ENCODE measurements around the gene KRTAP16-1. TPM values are rescaled to one million over a fixed set of nuclear protein-coding genes. Genes with fewer than 3 reads are reported as not detected.
"Not testable (repeated sequence)": the region's sequence is repeated elsewhere in the genome, so short reads cannot be mapped to it uniquely, and the experiment has no call there.

Gene KRTAP16-1, protein sequence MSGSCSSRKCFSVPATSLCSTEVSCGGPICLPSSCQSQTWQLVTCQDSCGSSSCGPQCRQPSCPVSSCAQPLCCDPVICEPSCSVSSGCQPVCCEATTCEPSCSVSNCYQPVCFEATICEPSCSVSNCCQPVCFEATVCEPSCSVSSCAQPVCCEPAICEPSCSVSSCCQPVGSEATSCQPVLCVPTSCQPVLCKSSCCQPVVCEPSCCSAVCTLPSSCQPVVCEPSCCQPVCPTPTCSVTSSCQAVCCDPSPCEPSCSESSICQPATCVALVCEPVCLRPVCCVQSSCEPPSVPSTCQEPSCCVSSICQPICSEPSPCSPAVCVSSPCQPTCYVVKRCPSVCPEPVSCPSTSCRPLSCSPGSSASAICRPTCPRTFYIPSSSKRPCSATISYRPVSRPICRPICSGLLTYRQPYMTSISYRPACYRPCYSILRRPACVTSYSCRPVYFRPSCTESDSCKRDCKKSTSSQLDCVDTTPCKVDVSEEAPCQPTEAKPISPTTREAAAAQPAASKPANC
- total RNA-seq, result 0.05 TPM in 1 of 2 replicates, not detected in the other

DNA sequence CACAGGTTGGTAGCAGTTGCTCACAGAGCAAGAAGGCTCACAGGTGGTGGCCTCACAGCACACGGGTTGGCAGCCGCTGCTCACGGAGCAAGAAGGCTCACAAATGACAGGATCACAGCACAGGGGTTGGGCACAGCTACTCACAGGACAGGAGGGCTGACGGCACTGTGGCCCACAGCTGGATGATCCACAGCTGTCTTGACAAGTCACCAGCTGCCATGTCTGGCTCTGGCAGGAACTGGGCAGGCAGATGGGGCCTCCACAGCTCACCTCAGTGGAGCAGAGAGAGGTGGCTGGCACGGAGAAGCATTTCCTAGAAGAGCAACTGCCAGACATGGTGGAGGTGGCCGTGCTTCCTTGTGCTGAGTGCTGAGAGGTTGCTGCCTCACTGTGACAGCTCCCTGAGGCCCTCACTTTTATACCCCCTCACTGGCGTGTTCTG, at the start of gene KRTAP16-1:
Gene KRTAP16-1 (minus strand): TSS at position 392 of the 442 bp plus-strand sequence. CDS start 56 bp downstream, at position 336.
- DNase-seq, result no peak

- DNase-seq, result no peak
Measured at GRCh38 chr17:41354536-41354935, 45.4 kb upstream of the KRTAP16-1 start.

DNA sequence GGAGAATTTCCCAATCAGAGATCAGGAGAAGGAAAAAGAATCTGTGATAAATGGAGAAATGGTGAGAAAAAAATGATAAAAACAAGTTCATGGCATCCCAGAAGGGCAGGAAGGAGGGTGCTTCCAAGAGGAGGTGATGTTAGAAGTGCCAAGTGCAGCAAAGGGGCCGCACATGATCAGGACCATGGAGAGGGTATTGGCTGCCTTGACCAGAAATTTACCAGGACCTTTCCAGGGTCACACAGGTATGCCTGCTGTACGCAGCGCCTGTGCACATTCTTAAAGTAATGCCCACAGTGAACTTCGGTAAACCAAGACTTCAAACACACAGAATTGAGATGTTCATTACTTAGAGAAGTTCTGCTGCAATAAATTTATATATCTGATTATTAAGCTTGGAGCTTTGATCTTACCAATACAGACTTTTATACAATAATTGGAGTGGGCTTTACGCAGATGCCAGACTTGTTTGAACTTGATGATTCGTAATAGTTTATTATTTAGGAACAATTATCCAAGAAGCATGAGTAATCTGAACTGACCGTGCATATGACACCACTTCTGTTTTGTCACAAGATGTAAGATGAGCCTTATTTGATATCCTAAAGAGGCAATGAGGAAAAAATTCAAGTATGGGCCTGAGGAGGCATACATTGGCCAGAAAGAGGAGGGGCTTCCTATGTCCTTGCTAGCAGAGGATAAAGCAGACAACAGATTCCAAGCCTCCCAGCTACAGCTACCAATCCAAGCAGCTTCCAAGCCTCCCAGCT, 43.7 kb upstream of the KRTAP16-1 start:
- DNase-seq, result peak; percentile 5

DNA sequence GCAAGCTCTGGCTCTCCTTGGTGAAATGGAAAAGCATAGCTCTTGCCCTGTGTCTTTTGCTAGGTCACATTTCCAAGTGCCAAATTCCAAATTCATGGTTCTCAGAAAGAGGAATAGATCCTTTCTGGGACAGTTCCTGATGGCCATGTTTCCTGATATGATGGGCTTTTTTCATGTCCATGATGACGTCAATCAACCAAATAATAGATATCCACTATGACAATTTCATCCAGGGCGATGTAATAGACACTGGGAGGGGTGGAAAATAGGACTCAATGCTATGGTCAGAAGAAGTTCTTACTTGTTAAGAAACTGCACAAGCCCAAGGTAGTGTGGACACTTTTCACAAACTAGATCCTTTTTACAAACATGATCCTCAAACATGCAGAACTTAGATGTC, 42.1 kb upstream of the KRTAP16-1 start:
- no peak for DNase-seq

GRCh38 chr17:41350381-41350878, 41.3 kb upstream of the KRTAP16-1 start, which contains the start of gene KRT33A:
Gene KRT33A (minus strand): TSS chr17:41350828. CDS start chr17:41350767, 61 bp downstream.
- DNase-seq, result not testable (repeated sequence)

GRCh38 chr17:41347869-41348760, 39.0 kb upstream of the KRTAP16-1 start:
- no peak for DNase-seq

DNA sequence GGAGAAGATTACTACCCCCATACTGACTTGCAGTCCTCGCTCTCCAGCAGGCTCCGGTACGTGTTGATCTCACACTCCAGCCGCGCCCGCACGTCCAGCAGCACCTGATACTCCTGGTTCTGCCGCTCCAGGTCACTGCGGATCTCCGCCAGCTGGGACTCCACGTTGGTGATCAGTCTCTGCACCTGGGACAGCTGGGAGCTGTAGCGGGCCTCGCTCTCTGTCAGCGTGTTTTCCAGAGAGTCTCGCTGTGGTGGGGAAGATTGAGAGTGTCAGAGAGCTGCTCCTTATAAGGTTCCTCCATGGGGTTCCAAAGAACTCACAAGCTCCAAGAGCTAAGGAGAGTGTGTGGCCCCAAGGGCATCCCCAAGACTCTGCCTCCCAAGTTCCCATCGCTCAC, 37.3 kb upstream of the KRTAP16-1 start:
- DNase-seq, result not testable (repeated sequence)

DNA sequence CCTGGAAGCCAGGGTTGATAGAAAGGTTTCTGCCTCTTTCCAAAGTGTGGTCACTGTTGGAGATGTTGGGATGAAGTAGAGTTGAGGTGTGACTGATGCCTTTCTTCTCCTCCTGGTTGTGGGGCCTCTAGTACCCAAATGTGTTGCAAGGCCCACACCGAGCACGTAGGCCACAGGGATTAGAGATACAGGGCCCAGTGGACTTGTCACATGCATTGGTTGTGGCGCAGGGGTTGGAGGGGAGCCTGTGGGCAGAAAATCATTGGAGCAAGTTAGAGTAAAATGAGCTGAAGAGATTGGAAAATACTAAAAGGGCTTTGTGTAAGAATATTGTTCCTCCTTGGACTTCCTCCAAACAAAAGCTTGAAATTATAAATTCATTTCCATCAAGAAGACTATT, 36.9 kb upstream of the KRTAP16-1 start:
- no peak for DNase-seq

DNA sequence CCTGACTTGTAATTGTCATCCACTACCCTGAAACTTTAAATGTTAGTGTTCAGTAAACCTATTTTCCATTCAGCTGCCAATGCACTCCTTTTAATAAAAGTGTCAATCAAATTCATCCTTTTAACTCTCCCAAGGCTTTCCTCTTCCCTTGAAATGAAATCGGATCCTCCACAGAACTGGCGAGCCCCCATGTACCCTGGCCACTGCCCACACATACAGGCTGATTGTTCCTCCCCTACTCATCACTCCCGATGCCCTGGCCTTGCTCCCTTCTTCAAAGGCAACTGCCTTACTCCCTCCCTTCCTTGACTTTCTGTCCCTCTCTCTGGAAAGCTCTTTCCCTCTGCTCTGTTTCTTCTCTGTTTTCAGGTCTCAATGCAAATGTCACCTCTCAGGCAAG, 33.9 kb upstream of the KRTAP16-1 start:
- no peak for DNase-seq

DNA sequence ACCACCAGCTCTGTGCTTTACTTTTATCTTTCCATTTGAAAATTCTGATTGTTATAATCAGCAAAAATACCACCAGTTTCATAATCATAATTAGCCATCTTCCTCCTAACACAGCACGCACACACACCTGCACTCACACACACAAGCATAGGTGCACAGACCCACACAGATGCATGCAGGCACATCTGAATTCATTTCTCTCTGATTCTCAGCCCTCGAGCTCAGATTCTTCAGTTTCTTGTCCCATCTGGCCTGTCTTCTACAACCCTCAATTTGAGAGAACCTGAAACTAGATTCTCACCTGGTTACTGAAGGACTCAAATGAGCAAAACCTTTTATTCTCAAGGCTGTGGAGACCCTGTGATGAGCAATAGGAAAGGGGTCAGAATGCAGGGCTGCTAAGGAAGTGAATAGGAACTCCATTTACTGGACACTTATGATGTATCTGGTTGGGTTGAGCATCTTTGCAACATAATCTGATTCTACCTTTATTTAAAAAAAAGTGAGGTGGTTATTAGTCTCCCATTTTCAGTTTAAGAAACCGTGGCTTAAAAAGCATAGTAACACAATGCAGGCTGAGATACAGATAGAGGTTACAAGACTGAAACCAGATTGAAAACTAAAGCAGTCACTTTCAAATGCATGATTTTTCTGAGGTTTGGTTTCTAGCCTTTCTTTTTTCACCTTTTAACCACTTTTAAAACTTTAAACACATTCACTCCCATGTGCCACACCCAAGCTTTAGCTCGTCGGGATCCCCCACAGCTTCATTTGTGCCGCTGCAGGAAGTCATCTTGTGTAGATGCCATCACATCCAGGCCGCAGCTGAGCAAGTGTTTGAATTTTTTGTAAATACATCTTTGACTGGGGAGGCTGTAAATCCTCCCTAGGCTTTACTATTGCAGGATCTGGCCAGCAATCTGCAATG, 32.1 kb upstream of the KRTAP16-1 start:
- no peak for DNase-seq

- DNase-seq, result no peak
Measured at GRCh38 chr17:41340494-41340893, 31.4 kb upstream of the KRTAP16-1 start.

DNA sequence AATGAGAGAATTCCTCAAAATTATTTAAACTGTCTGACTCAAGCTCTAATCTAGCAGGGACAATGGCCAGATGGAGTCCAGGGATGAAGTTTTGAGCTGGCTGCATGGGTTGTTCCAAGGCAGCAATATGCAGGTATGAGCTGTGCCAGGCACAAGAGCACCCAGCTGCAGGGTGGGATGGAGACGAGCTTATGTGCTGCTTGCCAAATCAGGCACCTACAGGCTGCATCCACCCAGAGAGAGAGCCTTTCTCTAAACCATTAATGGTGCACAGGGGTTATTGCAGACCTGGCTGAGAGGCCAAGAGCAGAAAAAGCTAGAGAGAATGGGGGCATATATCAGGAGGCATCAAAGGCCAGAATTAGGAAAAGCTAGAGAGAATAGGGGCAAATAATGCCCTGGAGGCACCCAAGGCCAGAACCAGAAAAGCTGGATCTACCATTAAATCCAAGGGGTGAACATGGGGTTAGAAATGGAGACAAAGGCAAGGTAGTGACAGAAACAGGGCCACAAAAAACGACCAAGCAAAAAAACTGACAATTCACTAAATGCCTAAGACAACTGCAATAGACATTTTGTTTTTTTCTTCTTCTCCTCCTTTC, 30.6 kb upstream of the KRTAP16-1 start:
- DNase-seq, result no peak

- no peak for DNase-seq
Measured at GRCh38 chr17:41338961-41339485, 29.9 kb upstream of the KRTAP16-1 start.

- DNase-seq, result no peak
Measured at GRCh38 chr17:41335747-41336146, 26.6 kb upstream of the KRTAP16-1 start.

DNA sequence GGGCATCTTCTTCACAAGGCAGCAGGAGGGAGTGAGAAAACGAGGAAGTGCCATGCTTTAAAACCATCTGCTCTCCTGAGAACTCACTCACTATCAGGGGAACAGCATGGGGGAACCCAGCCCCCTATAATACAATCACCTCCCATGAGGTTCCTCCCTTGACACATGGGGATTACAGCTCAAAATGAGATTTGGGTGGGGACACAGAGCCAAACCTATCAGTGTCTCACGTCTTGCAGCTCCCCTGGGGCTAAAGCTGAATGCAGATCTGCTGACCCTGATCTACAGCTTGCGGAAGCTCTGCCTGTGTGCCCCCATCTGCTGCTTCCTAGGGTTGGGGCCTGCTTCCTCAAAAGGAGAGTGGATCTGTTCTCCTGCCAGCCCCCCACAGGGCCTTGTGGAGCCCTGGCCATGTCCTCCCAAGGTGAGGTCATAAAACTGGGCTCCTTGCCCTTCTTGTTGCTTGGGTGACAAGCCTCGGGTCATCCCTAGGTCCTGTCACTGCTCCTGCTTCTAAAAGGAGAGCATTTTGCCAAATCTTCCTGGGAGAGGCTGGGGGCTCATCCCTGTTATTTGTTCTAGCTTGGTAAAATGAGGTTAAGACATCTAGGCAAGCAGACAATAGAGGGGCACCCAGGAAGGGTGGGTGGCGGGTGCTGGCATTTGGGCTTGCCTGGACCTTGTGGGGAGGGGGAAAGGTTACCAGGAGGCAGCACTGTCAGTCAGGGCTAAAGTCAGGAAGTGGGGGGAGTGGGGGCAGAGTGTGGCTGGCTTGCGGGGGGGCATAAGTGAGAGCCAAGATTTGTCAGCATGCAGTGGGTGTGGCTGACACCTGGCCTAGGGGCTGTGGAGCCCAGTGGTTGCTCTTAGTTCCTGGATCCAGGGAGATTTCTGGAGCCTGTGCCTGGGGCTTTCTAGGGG, 25.5 kb upstream of the KRTAP16-1 start:
- DNase-seq, result no peak

DNA sequence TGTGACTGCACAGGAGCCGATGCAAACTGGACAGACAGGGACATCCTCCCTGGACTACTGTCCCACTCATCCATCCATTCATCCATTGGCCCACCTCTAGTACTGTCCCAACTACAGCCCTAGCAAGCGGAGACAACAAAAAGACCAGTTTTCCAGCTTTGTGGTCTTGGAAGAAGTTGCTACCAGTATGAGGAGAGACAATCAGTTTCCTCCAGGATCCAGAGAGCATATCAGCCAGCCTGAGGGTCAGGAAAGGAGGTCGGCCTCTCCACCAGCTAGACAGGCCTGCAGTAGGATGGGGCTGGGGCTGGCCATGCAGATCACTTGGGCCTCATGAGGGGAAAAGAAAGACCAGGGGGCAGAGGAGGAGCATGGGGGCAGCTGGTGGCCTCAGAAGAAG, 24.7 kb upstream of the KRTAP16-1 start:
- DNase-seq, result no peak

- no peak for DNase-seq
Measured at GRCh38 chr17:41333098-41333497, 24.0 kb upstream of the KRTAP16-1 start.

DNA sequence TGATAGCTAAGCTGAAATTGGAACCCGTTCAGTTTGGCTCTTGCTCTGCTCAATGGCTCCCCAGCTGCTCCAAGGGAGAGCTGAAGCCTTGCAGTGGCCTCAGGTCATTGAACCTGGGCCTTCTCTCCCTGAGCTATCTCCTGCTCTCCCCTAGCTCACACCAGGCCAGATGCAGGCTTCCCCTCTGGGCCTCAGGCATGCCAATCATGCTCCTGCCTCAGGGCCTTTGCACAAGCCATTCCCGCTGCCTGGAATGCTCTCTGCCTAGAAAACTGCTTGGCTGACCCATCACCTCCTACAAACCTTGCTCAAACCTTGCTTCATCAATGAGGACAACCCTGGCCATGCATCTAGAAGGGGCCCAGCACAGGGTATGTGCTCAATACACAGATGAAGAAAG, 23.1 kb upstream of the KRTAP16-1 start:
- no peak for DNase-seq

DNA sequence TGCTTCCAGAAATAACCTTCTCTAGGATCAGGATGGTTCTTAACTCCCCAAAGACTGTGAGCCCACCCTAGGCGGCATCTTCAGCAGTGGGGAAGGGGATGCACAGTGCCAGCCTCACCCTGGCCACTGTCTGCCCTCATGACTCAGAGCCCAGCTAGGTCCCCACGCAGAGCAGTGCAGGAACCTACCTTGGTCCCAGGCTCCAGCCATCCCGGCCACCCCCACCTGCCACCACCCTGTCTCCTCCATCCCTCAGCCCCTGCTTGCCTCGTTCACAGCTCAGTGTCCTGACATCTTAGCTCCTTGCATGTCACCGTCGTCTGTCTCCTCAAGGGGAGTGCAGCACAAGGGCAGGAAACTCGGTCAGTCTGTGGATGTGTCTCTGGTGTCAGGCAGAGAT, 22.5 kb upstream of the KRTAP16-1 start:
- no peak for DNase-seq
